ENCODE measurements around the gene APEH.

DNA sequence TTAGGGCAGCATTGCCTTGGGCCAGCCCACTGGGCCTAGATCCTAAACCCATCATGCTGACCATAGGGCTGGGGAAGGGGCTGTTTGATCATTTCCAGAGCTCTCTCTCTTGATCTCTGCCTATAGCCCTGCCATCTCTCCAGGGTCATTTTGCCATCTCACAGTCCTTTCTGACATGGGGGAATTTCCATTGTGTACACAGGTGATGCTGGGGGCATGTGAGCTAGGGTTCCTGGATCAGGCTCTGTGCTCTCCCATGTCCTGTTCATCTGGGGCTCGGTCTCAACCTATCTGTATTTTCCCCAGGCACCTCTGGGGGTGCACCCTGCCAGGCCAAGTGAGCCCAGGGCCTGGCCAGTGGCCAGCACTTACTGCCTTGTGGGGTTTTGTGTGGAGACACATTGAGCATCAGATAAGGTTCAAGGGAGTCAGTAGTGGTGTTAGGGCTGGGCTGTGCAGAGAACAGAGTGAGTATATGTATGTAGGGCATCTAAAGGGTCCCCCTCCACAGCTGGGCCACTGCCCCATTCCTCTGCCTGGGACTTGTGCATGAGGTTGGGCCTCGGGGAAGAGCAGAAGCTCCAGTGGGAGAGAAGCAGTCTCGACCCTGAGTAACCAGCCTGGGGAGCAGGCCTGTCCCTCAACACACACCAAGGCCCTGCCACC lies 25.7 kb upstream of the APEH start:
- TF ChIP-seq POLR2A (IDR thresholded peaks at IDR 0.05) (no peak), POLR2AphosphoS5 (IDR thresholded peaks at IDR 0.05) (no peak), CTCF (IDR thresholded peaks at IDR 0.05) (no peak), EP300 (IDR thresholded peaks at IDR 0.05; ENCODE audit: low read depth) (no peak)

All from transverse colon (tissue), 4 donors.